Measurements from ENCODE around the gene SIAH1.
"Not testable (repeated sequence)": the region's sequence is repeated elsewhere in the genome, so short reads cannot be mapped to it uniquely, and the experiment has no call there.

The SIAH1 gene

DNA sequence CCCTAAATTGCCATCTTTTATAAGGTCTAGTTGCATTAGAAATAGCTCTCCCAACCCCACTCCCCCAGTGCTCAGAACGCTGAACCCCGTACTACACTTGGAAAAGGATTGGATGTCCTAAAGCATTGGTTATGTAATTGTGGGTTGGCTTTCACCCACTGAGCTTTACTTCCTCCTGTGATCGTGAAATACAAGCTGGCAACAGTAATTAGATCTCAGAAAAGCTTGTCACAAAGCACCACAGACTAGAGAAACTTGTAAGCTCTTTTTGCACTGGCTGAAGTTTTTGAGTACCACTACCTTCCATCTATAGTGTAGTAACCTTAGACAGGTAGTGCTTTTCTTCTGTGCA lies 54.4 kb downstream of the SIAH1 start:
- no peak for DNase-seq

- DNase-seq: no peak
Observed at GRCh38 chr16:48330189-48330840, 54.9 kb downstream of the SIAH1 start.

- DNase-seq: no peak
Observed at GRCh38 chr16:48329138-48329537, 56.1 kb downstream of the SIAH1 start.

GRCh38 chr16:48326915-48327314 lies 58.3 kb downstream of the SIAH1 start:
- DNase-seq: no peak

DNA sequence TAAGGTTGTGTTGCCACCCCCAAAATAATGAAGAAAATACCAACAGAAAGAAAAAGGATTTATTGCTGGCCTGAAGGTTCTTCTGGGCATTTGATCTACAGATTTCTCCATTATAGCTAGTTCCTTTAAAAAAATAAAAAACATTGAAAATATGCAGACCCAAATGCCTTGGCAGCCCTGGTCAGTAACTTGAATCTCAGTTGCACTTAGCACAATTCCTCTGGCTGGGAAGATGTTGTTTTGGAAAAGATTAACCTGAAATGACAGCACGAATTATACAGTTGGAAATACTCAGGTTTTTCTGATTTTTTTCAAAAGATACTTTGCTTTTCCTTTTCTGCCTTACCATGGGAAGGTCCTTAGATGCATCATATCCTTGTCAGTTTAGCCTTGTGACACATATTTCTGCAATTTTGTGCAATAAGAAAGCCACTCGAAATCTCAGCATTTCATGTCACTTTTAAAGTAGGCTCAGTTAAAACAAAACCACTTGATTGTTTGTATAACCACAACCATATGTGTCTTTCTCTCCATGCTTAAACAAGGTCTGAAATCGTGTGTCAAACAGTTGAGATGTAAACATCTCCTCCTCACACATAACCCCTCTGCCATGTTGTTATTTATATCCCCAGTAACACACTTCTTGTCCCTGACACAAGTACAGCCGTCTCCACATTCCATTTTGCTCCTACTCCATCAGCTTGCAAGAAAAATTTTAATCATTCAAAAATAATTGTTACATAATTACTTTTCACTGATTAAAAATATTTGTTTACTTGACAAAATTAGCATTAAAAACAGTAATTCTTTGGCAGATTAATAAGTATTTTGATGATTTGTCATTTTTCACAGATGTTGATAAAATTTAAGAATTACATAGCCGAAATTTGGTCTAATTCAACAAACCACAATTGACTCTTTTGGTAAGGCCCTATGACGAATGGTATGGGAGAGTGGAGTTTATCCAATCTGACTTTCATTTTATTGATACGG lies 61.1 kb downstream of the SIAH1 start:
- no peak for DNase-seq

DNA sequence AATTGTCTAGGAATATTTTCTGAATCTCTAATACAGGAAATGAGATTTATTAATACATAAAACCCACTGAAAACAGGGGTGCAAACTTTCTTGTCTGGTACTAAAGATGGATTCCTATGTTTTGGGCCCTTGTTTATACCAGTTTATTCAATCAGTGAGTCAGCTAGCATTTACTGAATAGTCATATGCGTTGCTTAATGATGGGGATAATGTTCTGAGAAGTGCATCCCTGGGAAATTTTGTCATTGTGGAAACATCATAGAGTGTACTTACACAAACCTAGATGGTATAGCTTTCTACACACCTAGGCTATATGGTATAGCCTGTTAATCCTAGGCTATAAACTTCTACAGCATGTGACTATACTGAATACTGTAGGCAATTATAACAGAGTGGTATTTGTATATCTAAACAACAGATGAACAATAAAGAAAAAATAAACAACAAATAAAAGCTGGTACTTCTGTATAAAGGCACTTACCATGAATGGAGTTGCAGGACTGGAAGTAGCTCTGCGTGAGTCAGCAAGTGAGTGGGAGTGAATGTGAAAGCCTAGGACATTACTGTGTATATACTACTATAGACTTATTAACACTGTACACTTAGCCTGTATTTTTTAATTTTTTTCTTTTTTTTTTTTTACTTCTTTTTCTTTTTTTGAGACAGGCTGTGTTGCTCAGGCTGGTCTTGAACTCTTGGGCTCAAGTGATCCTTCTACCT lies 63.7 kb downstream of the SIAH1 start:
- peak in 1 of 2 donors; percentile 4 for DNase-seq

DNA sequence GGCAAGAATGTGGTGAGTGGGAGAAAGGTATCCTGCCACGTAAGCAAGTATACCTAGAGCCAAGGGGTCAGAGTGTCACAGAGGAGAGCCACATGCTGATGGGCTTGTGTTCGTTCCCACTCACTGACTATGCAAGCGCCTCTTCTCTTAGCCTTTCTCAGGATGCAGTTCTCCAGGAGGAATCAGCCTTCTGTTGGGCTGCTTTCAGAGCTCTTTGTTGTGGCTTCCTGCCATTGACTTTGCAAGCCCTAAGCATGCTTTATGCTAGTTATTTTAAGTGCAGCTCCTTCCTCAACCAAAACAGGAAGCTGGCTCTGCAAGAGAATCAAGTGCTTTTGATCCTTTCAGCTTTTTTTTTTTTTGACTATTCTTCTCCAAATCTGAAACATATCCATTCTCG lies 66.6 kb downstream of the SIAH1 start:
- peak in 1 of 2 donors; percentile 7 for DNase-seq

DNA sequence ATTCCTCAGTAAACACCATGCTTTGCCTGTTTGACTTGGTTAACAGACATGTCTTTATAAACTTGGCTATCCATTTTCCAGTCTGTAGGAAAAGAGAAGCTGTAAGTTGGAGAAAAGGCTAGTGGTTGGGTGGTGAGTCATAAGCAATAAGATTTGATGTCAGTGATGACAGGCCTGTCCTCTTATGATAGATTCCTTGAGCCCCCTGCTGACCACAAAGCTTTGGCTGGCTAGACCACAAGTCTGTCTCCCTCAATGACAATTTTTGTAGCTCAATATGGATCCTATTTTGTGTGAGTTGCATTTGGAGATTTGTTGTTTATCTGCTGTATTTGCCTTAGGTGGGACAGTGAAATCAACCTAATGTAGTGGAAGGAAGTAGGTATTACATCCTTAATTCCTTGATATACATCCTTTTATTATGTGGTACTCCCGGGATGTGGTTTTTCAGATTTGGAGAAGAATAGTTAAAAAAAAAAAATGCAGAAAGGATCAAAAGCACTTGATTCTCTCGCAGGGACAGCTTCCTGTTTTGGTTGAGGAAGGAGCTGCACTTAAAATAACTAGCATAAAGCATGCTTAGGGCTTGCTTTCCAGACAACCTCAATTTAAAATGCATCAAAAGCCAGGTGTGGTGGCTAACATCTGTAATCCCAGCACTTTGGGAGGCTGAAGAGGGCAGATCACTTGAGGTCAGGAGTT lies 67.4 kb downstream of the SIAH1 start:
- DNase-seq: no peak

DNA sequence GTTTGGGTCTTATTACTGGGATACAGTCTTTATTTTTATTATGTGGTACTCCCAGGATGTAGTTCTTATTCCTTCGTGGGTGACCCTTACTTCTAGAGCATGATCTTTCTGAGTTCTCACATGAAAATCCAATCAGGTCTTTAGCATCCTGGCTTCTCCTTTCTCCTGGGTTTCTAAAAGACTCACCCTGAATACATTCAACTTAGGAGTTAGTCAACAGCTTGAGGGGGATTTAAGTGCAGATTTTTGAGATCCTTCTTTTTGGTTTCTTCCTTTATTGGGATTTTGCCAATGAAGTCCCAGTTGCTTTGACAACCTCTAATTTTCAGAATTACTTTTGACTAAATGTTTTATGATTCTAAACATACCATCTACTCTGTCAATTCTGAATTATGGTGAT lies 68.2 kb downstream of the SIAH1 start:
- DNase-seq: no peak

- DNase-seq: not testable (repeated sequence)
Observed at GRCh38 chr16:48313905-48314304, 71.3 kb downstream of the SIAH1 start.

DNA sequence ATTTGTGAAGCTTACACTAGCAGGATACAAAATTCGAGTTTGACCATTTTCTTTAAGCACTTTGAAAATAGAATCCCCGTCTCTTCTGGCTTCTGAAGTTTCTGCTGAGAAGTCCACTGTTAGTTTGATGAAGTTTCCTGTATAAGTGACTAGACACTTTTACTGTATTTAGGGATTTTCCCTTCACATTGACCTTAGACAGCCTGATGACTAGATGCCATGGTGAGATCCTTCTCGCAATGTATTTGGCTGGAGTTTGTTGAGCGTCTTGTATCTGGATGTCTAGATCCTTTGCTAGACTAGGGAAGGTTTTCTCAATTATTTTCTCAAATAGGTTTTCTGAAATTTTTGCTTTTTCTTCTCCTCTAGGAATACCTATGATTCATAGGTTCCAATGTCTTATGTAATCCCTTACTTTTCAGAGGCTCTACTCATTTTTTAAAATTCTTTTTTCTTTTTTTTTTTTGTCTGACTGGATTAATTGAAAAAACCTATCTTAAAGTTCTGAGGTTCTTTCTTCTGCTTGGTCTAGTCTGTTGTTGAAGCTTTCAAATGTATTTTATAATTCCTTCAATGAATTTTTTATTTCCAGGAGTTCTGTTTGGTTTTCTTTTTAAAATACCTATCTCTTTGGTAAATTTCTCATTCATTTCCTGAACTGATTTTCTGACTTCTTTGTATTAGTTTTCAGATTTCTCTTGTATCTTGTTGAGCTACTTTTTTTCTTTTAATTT lies 74.1 kb downstream of the SIAH1 start:
- no peak for DNase-seq
